HG02970 (cell line): ENCODE data around the gene UGT1A4.

Experiments used
- ATAC-seq: cut with Tn5 transposase; IDR thresholded peaks from one replicate; pipeline ENCODE4 v1.9.1; 2021; ENCODE audit warnings: mild to moderate bottlenecking, moderate library complexity, moderate number of reproducible peaks; ENCODE audit not compliant: unreplicated experiment, low FRiP score

UGT1A4 gene

GRCh38 chr2:233718552-233718951 is at the start of gene UGT1A4:
Gene UGT1A4, plus strand, starts transcription at chr2:233718736. Its CDS starts 85 bp downstream, at chr2:233718821.
- ATAC-seq: no peak

GRCh38 chr2:233671290-233672161 is 47.0 kb upstream of the UGT1A4 start, which contains the start of gene UGT1A9:
Gene UGT1A9, plus strand, starts transcription at chr2:233671898. Its CDS starts 37 bp downstream, at chr2:233671935.
- no peak for ATAC-seq

- no peak for ATAC-seq
These were observed 45.6 kb upstream of the UGT1A4 start for GRCh38 chr2:233672886-233673285.

- no peak for ATAC-seq
These were observed 44.6 kb upstream of the UGT1A4 start for GRCh38 chr2:233673896-233674295.

GRCh38 chr2:233674314-233674713 is 44.2 kb upstream of the UGT1A4 start:
- ATAC-seq: no peak

- no peak for ATAC-seq
These were observed 43.5 kb upstream of the UGT1A4 start for GRCh38 chr2:233674995-233675394.

GRCh38 chr2:233676046-233676445 is 42.5 kb upstream of the UGT1A4 start:
- no peak for ATAC-seq

GRCh38 chr2:233679196-233679595 is 39.3 kb upstream of the UGT1A4 start:
- no peak for ATAC-seq

GRCh38 chr2:233680361-233681045 is 38.0 kb upstream of the UGT1A4 start:
- ATAC-seq: no peak

- no peak for ATAC-seq
These were observed 36.9 kb upstream of the UGT1A4 start, which contains the start of gene UGT1A7 for GRCh38 chr2:233681521-233682099. Gene UGT1A7, plus strand, starts transcription at chr2:233681901. Its CDS starts 37 bp downstream, at chr2:233681938.

GRCh38 chr2:233684640-233685039 is 33.9 kb upstream of the UGT1A4 start:
- no peak for ATAC-seq

- no peak for ATAC-seq
These were observed 31.6 kb upstream of the UGT1A4 start for GRCh38 chr2:233686928-233687327.

GRCh38 chr2:233688341-233688740 is 30.2 kb upstream of the UGT1A4 start:
- ATAC-seq: no peak

- no peak for ATAC-seq
These were observed 29.5 kb upstream of the UGT1A4 start for GRCh38 chr2:233689031-233689430.

- no peak for ATAC-seq
These were observed 29.0 kb upstream of the UGT1A4 start for GRCh38 chr2:233689501-233689900.

GRCh38 chr2:233690444-233690843 is 28.1 kb upstream of the UGT1A4 start:
- ATAC-seq: no peak

GRCh38 chr2:233691443-233692433 is 26.8 kb upstream of the UGT1A4 start:
- no peak for ATAC-seq

GRCh38 chr2:233692648-233693047 is 25.9 kb upstream of the UGT1A4 start, which contains the start of gene UGT1A6:
Gene UGT1A6, plus strand, starts transcription at chr2:233692890. Its CDS starts 115 bp downstream, at chr2:233693005.
- no peak for ATAC-seq

- ATAC-seq: no peak
These were observed 24.6 kb upstream of the UGT1A4 start for GRCh38 chr2:233693963-233694362.

GRCh38 chr2:233698740-233699139 is 19.8 kb upstream of the UGT1A4 start:
- no peak for ATAC-seq
